ENCODE results near the gene SKIL.

Gene SKIL

DNA sequence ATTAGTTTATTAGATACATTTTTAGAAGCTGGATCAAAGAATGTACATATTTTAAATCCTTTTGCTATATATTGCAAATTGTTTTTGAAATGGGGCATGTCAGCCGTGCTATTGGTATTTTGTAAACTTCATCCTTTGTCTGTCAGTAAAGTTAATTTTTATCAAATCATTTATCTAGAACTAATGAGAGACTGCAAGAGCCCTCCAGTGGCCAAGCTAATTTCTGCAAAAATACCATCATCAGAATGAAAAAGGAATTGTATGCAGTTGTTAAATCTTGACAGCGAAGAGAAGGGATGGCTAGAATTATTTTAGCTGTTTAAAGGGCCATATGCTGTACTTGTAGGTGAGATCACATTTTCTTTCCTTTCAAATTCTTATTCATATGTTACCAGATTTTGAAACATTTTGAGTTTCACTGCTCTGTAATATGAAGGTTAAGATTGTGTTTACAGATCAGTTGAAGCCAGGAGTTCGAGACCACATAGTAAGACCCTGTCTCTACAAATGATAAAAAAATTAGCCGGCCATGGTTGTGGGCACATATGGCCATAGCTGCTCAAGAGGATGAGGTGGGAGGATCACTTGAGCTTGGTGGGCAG lies 53.0 kb downstream of the SKIL start:
- peak; percentile 48 for DNase-seq (ENCODE audit: low read depth)
- TF ChIP-seq, protein P1, sequence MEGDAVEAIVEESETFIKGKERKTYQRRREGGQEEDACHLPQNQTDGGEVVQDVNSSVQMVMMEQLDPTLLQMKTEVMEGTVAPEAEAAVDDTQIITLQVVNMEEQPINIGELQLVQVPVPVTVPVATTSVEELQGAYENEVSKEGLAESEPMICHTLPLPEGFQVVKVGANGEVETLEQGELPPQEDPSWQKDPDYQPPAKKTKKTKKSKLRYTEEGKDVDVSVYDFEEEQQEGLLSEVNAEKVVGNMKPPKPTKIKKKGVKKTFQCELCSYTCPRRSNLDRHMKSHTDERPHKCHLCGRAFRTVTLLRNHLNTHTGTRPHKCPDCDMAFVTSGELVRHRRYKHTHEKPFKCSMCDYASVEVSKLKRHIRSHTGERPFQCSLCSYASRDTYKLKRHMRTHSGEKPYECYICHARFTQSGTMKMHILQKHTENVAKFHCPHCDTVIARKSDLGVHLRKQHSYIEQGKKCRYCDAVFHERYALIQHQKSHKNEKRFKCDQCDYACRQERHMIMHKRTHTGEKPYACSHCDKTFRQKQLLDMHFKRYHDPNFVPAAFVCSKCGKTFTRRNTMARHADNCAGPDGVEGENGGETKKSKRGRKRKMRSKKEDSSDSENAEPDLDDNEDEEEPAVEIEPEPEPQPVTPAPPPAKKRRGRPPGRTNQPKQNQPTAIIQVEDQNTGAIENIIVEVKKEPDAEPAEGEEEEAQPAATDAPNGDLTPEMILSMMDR (IDR thresholded peaks at IDR 0.05; ENCODE audit: insufficient read depth, low read depth, low read length, missing control alignments): peak; percentile 49
- no peak overlapping the region for H3K4me3 ChIP-seq (ENCODE audit: low read depth, low read length)

DNA sequence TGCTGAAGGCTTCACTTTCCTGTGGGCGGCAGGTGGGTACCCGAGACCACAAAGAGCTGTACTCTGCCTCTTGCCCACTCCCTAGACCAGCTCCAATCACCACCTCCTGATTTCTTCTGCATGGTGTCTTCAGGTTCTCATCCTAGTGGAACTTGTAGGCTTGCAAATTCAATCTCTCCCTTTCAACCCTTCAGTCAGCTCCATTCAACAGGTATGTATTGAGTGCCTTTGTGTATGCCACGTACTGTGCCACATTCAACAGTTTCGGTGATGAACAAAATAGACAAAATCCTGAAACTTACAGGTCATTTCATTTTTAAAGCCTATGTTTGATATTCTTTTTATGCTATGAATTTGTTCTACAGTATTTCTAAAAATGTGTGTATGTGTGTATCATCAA lies 55.8 kb downstream of the SKIL start:
- H3K4me3 ChIP-seq (ENCODE audit: low read depth, low read length): no peak overlapping the region
- TF ChIP-seq, protein P1 (IDR thresholded peaks at IDR 0.05; ENCODE audit: insufficient read depth, low read depth, low read length, missing control alignments): no peak
- no peak for DNase-seq (ENCODE audit: low read depth)

DNA sequence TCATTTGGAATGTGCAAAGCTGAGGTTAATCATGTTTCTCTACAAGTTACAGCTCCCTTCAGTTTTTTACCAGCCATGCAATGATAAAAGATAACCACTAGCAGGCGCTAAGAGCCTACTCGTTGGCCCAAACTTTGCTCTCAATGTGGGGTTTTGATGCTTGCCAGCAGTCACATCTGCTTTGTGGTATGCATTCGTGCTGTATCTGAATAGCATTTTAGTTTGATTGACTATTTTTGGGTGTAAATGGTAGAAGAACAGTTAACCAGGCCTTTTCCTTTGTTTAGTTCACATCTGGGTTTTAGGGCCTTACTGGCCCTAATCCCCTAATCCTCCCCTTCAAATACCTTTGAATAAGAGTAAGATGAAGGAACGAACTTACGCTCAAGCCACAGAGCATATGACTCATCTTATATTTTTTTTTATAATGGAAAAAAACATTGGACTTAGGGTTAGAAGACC lies 56.7 kb downstream of the SKIL start:
- TF ChIP-seq, protein P1 (IDR thresholded peaks at IDR 0.05; ENCODE audit: insufficient read depth, low read depth, low read length, missing control alignments): peak; percentile 99
- DNase-seq (ENCODE audit: low read depth): peak; percentile 72
- no peak overlapping the region for H3K4me3 ChIP-seq (ENCODE audit: low read depth, low read length)

DNA sequence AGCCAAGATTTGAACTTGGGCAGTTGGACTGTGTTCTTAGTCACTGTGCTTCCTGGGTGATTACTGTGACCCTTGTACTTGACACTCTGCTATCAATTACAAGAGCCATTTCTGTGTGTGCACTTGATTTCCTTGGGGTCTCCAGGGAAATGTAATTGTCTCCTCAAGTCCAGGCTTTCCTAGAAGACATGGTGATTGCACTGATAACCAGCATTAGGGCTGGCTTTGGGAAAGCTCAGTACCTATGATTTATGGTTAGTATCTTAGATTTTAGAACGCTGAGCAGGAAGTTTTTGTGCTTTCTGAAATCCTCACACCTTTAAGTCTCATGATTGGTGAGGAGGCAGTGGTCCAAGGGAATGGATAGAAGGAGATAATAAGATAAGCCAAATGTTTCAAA lies 59.6 kb downstream of the SKIL start:
- H3K4me3 ChIP-seq (ENCODE audit: low read depth, low read length): no peak overlapping the region
- TF ChIP-seq, protein P1 (IDR thresholded peaks at IDR 0.05; ENCODE audit: insufficient read depth, low read depth, low read length, missing control alignments): no peak
- no peak for DNase-seq (ENCODE audit: low read depth)

DNA sequence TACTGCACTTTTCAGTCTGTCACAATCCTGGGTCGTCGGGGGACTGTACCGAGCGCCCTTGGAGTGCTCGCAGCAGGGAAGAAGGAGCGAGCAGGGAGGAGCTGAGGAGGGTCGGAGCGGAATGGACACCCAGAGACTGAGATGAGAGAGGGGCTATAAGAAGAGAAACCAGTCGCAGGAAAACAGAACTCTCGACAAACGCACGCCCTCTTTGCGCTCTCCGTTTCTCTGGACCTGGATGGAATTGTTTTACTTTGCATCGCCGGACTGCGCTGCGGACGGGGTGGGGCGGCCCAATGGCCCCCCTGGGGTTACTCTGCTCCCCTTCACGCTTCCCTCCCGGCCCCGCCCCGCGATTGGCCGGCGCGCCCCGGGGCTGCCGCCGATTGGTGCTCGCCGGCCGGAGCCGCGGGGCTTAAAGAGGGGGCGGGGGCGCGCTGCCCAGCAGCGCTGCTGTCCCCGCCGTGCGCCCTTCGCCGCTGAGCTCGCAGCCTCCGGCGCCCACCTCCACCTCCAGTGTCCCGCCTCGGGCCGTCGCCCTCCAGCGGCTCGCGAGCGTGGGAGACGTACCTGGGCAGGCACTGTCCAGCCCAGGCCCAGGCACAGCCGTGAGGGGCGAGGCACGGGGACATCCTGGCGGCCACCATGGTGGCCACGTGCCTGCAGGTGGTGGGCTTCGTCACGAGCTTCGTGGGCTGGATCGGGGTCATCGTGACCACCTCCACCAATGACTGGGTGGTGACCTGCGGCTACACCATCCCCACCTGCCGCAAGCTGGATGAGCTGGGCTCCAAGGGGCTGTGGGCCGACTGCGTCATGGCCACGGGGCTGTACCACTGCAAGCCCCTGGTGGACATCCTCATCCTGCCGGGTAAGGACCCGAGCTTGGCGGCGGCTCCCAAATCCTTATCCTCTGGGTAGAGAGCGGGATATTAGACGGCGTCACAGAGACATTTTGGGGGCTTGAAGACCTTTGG lies 61.2 kb downstream of the SKIL start, which contains the start of gene CLDN11:
Gene CLDN11 (plus strand): TSS at position 447 of the 977 bp plus-strand sequence. CDS start 199 bp downstream, at position 646.
- no peak for DNase-seq (ENCODE audit: low read depth)

DNA sequence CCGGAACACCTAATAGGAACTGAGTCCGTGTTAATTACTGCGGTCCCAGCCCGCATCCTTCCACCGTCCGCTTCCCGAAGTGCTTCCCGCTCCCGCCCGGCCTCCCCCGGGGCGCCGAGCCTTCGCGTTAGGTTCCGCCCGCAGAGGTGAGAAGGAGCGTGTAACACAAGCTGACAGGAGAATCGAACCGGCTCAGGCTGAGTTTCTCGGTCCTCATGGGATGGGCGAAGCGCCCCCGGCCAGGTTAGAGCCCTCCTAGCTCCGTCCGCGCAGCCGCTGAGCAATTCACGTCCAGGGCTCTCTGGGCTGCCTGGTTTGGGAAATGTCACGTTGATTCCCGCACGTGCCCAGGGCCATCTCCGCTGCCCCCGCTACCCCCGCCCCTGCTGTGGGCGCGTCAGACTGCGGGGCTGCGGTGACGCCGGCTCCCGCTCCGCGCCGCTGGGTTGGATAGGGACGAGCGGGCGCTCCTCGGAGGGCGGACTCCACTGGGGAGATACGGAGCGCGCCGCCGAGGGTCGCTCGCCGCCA lies 62.1 kb downstream of the SKIL start:
- TF ChIP-seq, protein P1 (IDR thresholded peaks at IDR 0.05; ENCODE audit: insufficient read depth, low read depth, low read length, missing control alignments): no peak
- H3K4me3 ChIP-seq (ENCODE audit: low read depth, low read length): no peak overlapping the region

More for the DNA sequence above, 61.2 kb downstream of the SKIL start, which contains the start of gene CLDN11:
- TF ChIP-seq, protein P1 (IDR thresholded peaks at IDR 0.05; ENCODE audit: insufficient read depth, low read depth, low read length, missing control alignments): peak; percentile 1
- no peak within 1 kb of the TSS for H3K4me3 ChIP-seq (ENCODE audit: low read depth, low read length)

More for the DNA sequence above, 62.1 kb downstream of the SKIL start:
- no peak for DNase-seq (ENCODE audit: low read depth)

Data from GM12865 (cell line).